Measurements from ENCODE around the gene RNF152. TPM values are rescaled to one million over a fixed set of nuclear protein-coding genes. Genes with fewer than 3 reads are reported as not detected.

The RNF152 gene
- total RNA-seq, 3 donors from 2014 or later, result 61.0 to 99.8 (median 98.0) TPM

- Histone ChIP-seq H3K4me3 (no peak overlapping the region), H3K36me3 (ENCODE audit: low read depth) (no peaks in the 10 kb centered on the region), H3K4me1 (ENCODE audit: low read depth) (no peaks in the 10 kb centered on the region), H3K9me3 (no peaks in the 10 kb centered on the region)
- DNase-seq, result no peak
- ATAC-seq, result no peak
- intact Hi-C loops (cut with DNase I, micrococcal nuclease), result no loop called here
- no peak for TF ChIP-seq CTCF (IDR thresholded peaks at IDR 0.05)
These were observed 47.6 kb downstream of the RNF152 start for GRCh38 chr18:61845197-61845596.

- no peak for ATAC-seq
These were observed 48.1 kb downstream of the RNF152 start for GRCh38 chr18:61844726-61845125.

GRCh38 chr18:61842146-61842545 is 50.7 kb downstream of the RNF152 start:
- Histone ChIP-seq H3K9me3 (no peaks in the 10 kb centered on the region), H3K4me1 (ENCODE audit: low read depth) (no peaks in the 10 kb centered on the region), H3K36me3 (ENCODE audit: low read depth) (no peaks in the 10 kb centered on the region), H3K4me3 (no peak overlapping the region)
- DNase-seq (no peak), ATAC-seq (no peak)
- intact Hi-C loops (cut with DNase I, micrococcal nuclease), result no loop called here
- no peak for TF ChIP-seq CTCF (IDR thresholded peaks at IDR 0.05)

More at GRCh38 chr18:61844726-61845125, 48.1 kb downstream of the RNF152 start:
- no peak for DNase-seq
- no peaks in the 10 kb centered on the region for H3K9me3 ChIP-seq
- intact Hi-C loops (cut with DNase I, micrococcal nuclease), result no loop called here
- no peaks in the 10 kb centered on the region for H3K4me1 ChIP-seq (ENCODE audit: low read depth)
- no peaks in the 10 kb centered on the region for H3K36me3 ChIP-seq (ENCODE audit: low read depth)
- TF ChIP-seq CTCF (IDR thresholded peaks at IDR 0.05), result no peak
- H3K4me3 ChIP-seq, result no peak overlapping the region

- intact Hi-C loops (cut with DNase I, micrococcal nuclease), result no loop called here
- no peak overlapping the region for H3K4me3 ChIP-seq
These were observed 51.1 kb downstream of the RNF152 start for GRCh38 chr18:61841706-61842105.

GRCh38 chr18:61840324-61840723 is 52.5 kb downstream of the RNF152 start:
- H3K4me1 ChIP-seq (ENCODE audit: low read depth), result no peaks in the 10 kb centered on the region
- H3K36me3 ChIP-seq (ENCODE audit: low read depth), result no peaks in the 10 kb centered on the region
- H3K4me3 ChIP-seq, result no peak overlapping the region
- no peak for TF ChIP-seq CTCF (IDR thresholded peaks at IDR 0.05)
- H3K9me3 ChIP-seq, result no peaks in the 10 kb centered on the region
- ATAC-seq, result no peak
- intact Hi-C loops (cut with DNase I, micrococcal nuclease), result no loop called here
- DNase-seq, result no peak

More at GRCh38 chr18:61841706-61842105, 51.1 kb downstream of the RNF152 start:
- TF ChIP-seq CTCF (IDR thresholded peaks at IDR 0.05), result no peak
- H3K4me1 ChIP-seq (ENCODE audit: low read depth), result no peaks in the 10 kb centered on the region
- ATAC-seq (no peak), DNase-seq (no peak)
- no peaks in the 10 kb centered on the region for H3K36me3 ChIP-seq (ENCODE audit: low read depth)
- H3K9me3 ChIP-seq, result no peaks in the 10 kb centered on the region

- TF ChIP-seq CTCF (IDR thresholded peaks at IDR 0.05), result no peak
- H3K36me3 ChIP-seq (ENCODE audit: low read depth), result no peaks in the 10 kb centered on the region
- no peaks in the 10 kb centered on the region for H3K4me1 ChIP-seq (ENCODE audit: low read depth)
- intact Hi-C loops (cut with DNase I, micrococcal nuclease), result no loop called here
- no peak overlapping the region for H3K4me3 ChIP-seq
- H3K9me3 ChIP-seq, result no peaks in the 10 kb centered on the region
- DNase-seq, result no peak
- no peak for ATAC-seq
These were observed 54.3 kb downstream of the RNF152 start for GRCh38 chr18:61838521-61838920.
